HK-2 (cell line): ENCODE measurements around the gene ICE2.
"Not testable (repeated sequence)": the region's sequence is repeated elsewhere in the genome, so short reads cannot be mapped to it uniquely, and the experiment has no call there.

Experiments
- DNase-seq: peaks from one replicate; pipeline ENCODE4 v3.0.0-alpha.2; 2018; ENCODE audit not compliant: unreplicated experiment

The ICE2 gene

GRCh38 chr15:60444289-60444912 lies 34.5 kb downstream of the ICE2 start:
- no peak for DNase-seq

DNA sequence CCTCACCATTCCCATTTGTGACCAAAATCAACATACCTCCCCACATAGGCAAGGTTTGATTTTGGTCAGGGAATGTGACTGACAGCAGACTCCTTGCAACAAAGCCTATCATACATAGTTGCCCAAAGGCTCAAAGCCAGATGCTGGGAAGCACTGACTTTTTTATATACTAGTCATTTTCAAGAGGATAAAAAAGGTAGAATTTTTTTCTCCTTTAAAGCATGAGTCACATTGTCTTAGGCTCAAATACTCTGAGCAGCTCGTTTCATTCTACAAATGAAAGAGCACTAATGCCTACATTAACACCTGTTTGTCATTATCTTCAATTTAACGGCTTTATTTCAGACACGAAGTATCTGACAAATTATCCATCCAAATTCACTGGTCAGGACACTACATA lies 36.2 kb downstream of the ICE2 start:
- no peak for DNase-seq

- no peak for DNase-seq
Observed at GRCh38 chr15:60442031-60442650, 36.8 kb downstream of the ICE2 start.

DNA sequence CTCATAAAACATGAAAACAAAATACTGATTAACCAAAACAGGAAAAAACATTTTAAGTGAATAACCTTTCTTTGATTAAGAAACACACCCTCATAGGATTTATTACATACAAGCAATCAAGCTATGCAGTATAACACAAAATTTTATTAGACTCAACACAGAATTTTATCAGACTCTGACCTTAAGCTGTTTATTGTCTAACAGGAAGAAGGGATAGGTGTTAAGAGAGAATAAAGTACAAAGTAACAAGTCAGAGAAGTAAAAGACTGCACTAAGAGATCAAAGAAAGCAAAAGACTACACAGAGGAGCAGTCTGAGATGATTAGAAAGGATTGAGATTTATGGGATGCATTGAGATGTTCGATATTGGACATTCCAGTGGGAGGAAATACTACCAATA lies 37.6 kb downstream of the ICE2 start:
- DNase-seq, result no peak

GRCh38 chr15:60438646-60439045 lies 40.3 kb downstream of the ICE2 start:
- no peak for DNase-seq

- DNase-seq, result no peak
Observed at GRCh38 chr15:60428935-60429334, 50.0 kb downstream of the ICE2 start.

- DNase-seq, result no peak
Observed at GRCh38 chr15:60426870-60427508, 52.0 kb downstream of the ICE2 start.

DNA sequence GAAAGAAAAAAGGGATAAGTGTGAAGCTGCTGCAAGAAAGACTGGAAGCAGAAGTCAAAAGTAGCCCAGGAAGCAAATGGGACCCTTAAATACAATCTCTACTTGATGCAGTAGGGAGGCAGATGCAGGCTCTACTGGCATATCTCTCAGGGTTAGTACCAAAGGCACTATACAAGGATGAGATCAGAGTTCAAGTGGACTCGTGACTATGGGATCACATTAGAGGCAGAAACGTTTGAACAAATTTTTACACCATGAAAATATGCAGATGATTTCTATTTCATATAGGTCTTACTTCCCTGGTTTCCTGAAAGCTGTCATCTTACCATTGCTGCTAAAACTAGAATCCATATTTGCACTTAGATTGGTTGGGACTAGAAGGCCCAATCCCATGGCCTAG lies 53.5 kb downstream of the ICE2 start:
- no peak for DNase-seq

DNA sequence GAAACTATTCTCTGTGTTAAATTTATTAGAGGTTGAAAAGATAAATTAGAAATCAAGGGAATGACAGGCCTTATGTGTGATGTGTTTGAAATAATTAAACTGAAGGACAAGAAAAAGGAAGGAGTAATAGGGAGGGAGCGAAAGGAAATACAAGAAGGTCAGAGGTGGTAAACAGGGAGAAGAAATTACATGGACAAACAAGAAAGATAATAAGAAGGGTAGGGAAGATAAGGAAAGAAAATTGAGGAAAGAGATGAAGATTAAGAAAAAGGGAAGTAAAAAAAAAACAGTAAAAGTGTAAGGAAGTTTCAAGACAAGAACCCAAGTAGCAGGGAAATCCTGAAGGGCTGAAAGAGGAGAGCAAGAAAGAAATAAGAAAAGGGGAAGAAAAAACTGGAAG lies 54.9 kb downstream of the ICE2 start:
- no peak for DNase-seq

DNA sequence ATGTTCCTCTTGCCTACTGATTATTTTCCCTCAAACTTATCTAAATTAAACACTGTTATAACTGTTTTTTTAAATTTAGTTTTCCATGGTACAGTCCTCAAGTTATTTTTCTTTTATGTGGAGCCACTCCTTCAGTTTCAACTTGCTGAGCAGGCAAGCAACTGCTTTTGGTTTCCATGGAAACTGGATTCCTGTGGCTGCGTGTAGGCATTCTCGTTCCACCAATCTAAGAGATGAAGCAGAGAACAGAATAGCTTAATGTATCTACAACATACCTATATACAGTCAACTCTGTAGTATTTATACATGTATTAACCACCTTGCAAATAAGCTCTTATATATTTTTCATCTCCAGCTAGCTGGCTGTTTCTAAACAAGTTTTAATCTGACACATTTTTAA lies 55.4 kb downstream of the ICE2 start:
- DNase-seq, result peak; percentile 36

GRCh38 chr15:60421544-60421943 lies 57.4 kb downstream of the ICE2 start:
- DNase-seq, result no peak

DNA sequence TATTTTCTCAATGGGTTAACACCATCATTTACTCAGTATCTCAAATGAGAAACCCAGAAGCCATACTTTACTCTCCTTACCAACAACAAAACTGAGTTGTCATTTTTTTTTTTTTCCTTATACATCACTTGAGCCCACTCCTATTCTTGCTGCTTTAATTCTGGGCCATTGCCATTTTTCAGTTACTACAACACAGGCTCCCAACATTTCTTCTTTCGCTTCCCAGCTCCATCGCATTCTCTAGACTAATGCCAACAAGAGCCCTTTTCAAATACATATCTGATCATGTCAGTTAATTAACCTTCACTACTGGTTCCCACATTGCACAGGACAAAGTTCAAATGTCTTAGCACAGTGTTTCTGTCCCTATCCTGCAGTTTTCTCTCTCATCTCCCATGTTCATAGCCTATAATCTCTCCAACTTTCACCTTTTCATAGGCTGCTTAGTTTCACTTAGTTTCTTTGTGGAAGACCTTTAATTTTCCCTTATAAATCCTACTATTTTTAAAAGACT lies 58.7 kb downstream of the ICE2 start:
- DNase-seq, result no peak

DNA sequence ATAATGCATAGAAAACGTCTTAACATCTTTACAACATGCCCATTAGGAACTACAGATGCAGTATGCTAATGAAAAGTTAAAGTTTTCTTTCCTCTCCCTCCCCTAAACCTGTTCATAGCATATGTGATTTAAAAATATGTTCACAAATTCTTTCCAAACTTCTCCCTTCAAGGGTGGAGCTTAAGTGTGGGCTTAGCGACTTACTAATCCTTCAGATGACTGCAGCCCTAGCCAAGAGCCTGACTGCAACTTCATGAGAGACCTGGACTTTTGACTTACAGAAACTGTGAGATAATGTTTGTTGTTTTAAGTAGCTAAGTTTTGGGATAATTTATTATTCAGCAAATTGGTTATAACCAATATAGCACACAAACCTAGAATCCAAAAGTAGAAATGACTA lies 59.2 kb downstream of the ICE2 start:
- DNase-seq, result no peak

DNA sequence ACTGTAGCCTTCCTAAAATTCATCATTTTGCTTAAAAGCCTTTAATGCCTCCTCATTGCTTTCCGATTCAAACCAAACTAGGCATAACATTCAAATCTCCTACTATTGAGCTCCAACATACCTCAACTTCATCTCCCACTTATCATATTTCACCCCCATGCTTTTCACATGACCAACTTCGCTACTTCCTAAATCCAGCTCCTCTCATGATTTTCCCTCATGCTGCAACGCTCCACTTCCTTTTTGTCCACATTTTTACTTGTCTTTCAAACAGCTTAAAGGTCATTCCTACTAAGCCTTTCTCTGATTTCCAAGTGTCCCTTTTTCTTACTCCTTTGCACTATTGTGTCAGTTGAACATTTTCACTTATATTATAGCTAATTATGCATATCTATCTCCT lies 60.8 kb downstream of the ICE2 start:
- no peak for DNase-seq

DNA sequence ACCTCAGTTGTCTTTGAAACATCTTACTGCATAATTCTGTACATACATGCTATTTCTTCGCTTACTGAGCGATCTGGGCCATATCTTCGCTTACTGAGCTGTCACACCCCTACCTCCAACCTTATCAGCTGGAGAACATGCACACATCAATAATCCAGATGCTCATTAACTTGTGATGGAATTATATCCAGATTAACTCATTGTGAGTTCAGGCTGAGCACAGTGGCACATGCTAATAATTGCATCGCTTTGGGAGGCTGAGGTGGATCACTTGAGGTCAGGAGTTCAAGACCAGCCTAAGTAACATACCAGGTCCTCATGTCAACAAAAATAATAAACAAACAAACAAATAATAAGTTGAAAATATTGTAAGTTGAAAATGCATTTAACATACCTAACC lies 61.8 kb downstream of the ICE2 start:
- DNase-seq, result no peak

DNA sequence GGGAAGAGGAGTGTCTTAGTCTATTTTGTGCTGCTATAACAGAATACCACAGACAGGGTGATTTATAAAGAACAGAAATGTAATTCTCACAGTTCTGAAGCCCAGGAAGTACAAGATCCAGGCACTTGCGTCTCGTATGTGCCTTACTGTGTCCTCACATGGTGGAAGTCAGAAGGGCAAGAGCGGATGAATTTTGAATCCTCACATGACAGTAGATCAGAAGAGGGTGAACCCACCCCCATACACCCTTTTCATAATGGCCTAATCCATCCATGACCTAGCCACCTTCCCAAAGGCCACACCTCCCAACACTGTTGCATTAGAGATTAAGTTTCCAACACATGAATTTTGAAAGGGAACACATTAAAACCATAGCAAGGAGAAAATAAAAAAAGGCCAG lies 62.5 kb downstream of the ICE2 start:
- no peak for DNase-seq

DNA sequence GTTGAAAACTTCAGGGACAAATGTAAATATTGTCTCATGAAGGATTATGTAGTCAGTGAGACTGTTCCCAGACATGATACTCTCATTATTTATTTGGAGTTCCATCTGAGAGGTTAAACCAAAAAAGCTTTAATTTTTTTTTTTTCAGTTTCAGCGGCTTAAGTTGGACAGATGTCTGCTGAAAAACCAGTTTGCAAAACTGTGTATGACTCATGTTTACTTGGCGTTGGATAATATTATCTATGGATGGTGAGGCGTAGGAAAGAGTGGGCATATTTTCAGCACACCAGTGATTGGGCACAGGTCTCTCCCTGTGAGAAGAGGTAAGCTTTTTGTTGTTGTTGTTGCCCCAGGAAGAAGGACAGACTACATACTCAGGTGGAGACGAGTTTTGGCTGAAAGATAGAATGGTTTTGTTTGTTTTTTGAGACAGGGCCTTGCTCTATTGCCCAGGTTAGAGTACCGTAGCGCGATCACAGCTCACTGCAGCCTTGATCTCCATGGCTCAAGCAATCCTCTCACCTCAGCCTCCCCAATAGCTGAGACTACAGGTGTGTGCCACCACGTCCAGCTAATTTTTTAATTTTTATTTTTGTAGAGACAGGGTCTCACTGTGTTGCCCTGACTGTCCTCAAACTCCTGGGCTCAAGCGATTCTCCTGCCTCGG lies 64.8 kb downstream of the ICE2 start:
- DNase-seq, result no peak

- no peak for DNase-seq
Observed at GRCh38 chr15:60413231-60413824, 65.6 kb downstream of the ICE2 start.

DNA sequence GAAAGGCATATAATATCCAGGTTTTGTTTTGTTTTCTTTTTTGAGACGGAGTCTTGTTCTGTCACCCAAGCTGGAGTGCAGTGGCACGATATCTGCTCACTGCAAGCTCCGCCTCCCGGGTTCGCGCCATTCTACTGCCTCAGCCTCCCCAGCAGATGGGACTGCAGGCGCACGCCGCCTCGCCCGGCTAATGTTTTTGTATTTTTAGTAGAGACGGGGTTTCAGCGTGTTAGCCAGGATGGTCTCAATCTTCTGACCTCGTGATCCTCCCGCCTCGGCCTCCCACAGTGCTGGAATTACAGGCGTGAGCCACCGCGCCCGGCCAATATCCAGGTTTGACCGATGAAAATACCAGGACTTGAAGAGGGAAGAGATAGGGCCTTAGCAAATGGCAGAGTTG lies 66.1 kb downstream of the ICE2 start:
- not testable (repeated sequence) for DNase-seq

DNA sequence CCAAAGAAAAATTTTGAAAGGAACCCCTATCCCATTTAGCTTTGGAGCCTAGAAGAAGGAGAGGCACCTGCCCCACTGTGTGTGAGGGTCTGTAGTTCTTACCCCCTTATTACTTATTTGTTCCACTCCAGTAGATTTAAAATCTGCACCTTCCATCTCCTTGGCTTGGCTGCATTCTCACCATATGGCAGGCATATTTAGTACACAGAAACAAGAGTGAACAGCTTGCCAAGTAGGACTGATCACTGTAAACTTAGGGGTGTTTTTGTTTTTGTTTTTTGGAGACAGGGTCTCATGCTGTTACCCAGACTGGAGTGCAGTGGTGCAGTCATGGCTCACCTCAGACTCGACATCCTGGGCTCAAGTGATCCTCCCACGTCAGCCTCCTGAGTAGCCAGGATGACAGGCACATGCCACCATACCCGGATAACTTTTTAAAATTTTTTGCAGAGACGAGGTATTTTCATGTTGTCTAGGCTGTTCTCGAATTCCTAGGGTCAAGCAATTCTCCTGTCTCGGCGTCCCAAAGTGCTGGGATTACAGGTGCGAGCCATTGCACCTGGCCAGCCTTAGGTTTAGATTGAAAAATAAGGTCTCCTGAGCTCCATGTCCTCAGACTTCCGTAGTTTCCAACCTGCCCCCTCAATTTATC lies 67.0 kb downstream of the ICE2 start:
- no peak for DNase-seq

DNA sequence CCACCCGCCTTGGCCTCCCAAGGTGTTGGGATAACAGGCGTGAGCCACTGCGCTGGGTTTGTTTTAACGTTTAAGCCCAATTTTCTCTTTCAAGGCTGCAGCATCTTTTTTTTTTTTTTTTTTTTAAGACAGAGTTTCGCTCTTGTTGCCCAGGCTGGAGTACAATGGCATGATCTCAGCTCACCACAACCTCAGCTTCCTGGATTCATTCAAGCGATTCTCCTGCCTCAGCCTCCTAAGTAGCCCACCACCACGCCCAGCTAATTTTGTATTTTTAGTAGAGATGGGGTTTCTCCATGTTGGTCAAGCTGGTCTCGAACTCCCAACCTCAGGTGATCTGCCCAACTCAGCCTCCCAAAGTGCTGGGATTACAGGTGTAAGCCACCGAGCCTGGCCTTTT lies 68.6 kb downstream of the ICE2 start:
- not testable (repeated sequence) for DNase-seq

DNA sequence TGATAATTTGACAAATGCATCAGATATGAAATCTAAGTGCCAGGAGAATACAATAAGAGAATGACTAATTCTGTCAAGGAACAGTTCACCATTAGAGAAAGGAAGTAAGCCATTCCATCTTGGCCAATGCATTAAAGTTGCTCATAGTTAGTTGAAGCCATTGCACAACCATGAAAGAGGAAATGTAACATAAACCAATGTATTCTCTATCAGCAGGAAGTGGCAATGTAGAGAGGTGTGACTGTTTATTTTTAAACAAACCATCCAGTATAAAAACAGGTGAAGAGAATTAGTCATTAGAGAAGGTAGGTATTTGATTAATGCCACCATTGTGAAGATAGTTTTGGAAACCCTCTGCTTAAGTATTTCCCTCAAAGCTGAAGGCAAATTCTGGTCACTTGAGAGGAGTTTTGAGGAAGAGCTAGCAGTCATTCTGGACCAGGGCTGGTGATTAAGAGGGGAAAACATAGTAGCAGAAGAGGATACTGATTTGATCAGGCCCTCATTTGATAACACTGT lies 70.4 kb downstream of the ICE2 start:
- DNase-seq, result no peak
